Kidney glomerular epithelial cell (primary cell): Measurements from ENCODE around the gene KLC3.

ENCODE experiments used
- DNase-seq: peaks from one replicate; lab custom pipeline; 2025; lab: John Stamatoyannopoulos, UW

Gene KLC3

GRCh38 chr19:45349126-45349415, 8.5 kb downstream of the KLC3 start:
- DNase-seq = no peak

GRCh38 chr19:45349430-45349941, 8.9 kb downstream of the KLC3 start:
- no peak for DNase-seq

GRCh38 chr19:45350477-45351058, 10.0 kb downstream of the KLC3 start:
- no peak for DNase-seq

- no peak for DNase-seq
Measured at GRCh38 chr19:45351401-45351952, 10.9 kb downstream of the KLC3 start.

GRCh38 chr19:45352062-45352461, 11.5 kb downstream of the KLC3 start:
- no peak for DNase-seq

GRCh38 chr19:45352471-45352870, 11.9 kb downstream of the KLC3 start:
- no peak for DNase-seq

- DNase-seq = no peak
Measured at GRCh38 chr19:45352914-45353796, 12.6 kb downstream of the KLC3 start.

GRCh38 chr19:45354241-45354842, 13.8 kb downstream of the KLC3 start:
- DNase-seq = no peak

- DNase-seq = no peak
Measured at GRCh38 chr19:45355402-45355801, 14.9 kb downstream of the KLC3 start.

GRCh38 chr19:45355910-45356309, 15.4 kb downstream of the KLC3 start:
- DNase-seq = no peak

- no peak for DNase-seq
Measured at GRCh38 chr19:45356760-45357444, 16.4 kb downstream of the KLC3 start.

GRCh38 chr19:45357445-45357783, 16.9 kb downstream of the KLC3 start:
- no peak for DNase-seq

GRCh38 chr19:45358213-45358792, 17.8 kb downstream of the KLC3 start:
- no peak for DNase-seq

- no peak for DNase-seq
Measured at GRCh38 chr19:45361608-45362007, 21.1 kb downstream of the KLC3 start.

- no peak for DNase-seq
Measured at GRCh38 chr19:45362291-45362690, 21.7 kb downstream of the KLC3 start.

GRCh38 chr19:45363861-45364459, 23.4 kb downstream of the KLC3 start:
- DNase-seq = no peak

- DNase-seq = no peak
Measured at GRCh38 chr19:45364696-45365095, 24.1 kb downstream of the KLC3 start.

- DNase-seq = no peak
Measured at GRCh38 chr19:45368127-45368526, 27.6 kb downstream of the KLC3 start.

GRCh38 chr19:45368737-45369340, 28.3 kb downstream of the KLC3 start:
- DNase-seq = no peak

GRCh38 chr19:45370410-45371204, 30.1 kb downstream of the KLC3 start, which contains the start of gene ERCC2:
TSS of gene ERCC2 (minus strand) at chr19:45370573. CDS start at chr19:45370540, 33 bp downstream.
- DNase-seq = peak; percentile 94
